GM18511 (cell line): Measurements from ENCODE around the gene GBP3.
A peak's percentile ranks its signal among the peaks of the same experiment; 100 is the strongest.
"Not testable (repeated sequence)": the region's sequence is repeated elsewhere in the genome, so short reads cannot be mapped to it uniquely, and the experiment has no call there.

Source experiments
- ATAC-seq: cut with Tn5 transposase; IDR thresholded peaks from one replicate; pipeline ENCODE4 v1.9.1; 2021; ENCODE audit warnings: mild to moderate bottlenecking, moderate library complexity; ENCODE audit not compliant: unreplicated experiment

The GBP3 gene

DNA sequence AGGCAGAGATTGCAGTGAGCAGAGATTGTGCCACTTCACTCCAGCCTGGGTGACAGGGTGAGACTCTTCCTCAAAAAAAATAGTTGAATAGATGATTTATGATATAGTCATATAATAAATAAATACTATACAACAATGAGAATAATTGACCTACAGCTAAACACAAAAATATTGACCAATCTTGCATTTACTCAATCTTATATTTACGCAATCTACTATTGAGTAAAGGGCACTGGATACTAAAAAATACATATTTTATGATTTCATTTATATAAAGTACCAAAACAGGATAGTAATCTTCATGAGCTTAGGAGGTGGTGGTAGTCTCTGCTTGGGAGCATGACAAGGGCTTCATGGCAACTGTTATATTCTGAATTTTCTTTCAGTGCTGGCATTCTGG lies 19.1 kb upstream of the GBP3 start:
- ATAC-seq, result no peak

DNA sequence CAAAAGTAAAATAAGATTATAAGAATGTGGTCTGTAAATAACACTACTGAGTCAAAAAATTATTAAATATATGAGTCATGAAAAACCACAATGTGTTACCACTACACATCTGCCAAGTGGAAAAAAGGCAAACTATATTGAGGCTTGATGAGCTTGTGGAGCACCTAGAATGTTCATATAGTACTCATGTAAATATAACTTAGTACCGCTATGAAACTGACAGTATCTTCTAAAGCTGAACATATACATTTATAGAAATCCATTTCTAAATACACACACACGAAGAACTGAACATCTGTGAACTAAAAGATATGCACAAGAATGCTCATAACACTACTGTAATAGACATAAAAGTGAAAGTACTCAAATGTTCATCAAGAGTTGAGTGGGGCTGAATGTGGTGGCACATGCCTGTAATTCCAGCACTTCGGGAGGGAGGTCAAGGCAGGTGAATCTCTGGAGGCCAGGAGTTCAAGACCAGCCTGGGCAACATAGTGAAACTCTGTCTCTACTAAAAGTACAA lies 18.5 kb upstream of the GBP3 start:
- ATAC-seq, result peak; percentile 95

DNA sequence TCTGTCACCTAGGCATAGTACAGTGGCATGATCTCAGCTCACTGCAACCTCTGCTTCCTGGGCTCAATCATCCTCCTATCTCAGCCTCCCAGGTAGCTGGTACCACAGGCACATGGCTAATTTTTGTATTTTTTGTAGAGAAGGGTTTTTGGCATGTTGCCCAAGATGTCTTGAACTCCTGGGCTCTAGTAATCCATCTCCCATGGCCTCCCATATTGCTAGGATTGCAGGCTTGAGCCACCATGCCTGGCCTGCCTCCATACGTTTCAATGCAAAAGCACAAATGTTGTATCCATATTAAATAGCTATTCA lies 17.6 kb upstream of the GBP3 start:
- ATAC-seq, result no peak

DNA sequence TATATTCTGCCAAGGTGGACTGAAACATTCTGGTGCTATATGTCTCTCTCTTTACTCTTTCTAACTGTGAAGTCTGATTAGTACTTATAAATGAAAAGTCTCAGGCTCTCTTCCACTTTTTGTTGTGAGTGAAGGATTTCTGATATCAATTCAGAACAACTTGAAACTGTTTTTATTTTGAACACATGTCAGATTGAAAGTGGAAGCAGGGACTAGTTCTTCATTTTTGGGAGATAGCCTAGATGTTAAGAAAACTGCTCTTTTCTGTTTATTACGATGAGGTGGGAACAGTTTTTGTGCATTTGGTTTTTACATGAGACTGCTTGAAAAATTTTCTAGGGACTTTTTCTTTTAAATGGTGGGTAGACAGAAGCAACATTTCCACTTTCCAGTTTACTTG lies 14.5 kb upstream of the GBP3 start:
- no peak for ATAC-seq

DNA sequence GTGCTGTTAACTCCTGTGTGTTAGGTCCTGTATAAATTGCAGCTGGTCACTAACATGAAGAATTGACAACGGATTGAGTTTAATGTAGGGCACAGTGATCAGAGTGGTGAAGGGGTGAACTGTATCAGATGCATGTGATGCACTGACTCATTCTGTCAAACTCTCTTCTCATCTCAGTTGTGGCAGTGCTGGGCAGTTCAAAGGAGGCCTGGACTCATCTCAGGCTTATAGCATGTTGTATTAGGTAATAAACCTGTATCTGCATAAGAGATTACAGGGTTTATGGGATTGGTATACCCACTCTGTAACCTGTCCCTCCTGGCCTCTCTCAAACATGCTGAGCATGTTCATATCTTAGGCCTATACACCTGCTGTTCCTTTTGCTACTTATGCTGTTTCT lies 12.4 kb upstream of the GBP3 start:
- ATAC-seq, result no peak

DNA sequence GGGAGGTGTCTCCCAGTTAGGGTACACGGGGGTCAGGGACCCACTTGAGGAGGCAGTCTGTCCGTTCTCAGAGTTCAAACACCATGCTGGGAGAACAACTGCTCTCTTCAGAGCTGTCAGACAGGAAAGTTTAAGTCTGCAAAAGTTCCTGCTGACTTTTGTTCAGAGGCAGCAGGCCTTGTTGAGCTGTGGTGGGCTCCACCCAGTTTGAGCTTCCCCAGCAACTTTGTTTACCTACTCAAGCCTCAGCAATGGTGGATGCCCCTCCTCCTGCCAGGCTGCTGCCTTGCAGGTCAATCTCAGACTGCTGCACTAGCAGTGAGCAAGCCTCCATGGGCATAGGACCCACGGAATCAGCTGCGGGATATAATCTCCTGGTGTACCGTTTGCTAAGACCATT lies 11.3 kb upstream of the GBP3 start:
- not testable (repeated sequence) for ATAC-seq

DNA sequence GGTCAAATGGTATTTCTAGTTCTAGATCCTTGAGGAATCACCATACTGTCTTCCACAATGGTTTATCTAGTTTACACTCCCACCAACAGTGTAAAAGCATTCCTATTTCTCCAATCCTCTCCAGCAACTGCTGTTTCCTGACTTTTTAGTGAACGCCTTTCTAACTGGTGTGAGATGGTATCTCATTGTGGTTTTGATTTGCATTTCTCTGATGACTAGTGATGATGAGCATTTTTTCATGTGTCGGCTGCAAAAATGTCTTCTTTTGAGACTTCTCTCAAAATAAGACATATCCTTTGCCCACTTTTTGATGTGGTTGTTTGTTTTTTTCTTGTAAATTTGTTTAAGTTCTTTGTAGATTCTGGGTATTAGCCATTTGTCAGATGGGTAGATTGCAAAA lies 6.4 kb upstream of the GBP3 start:
- ATAC-seq, result not testable (repeated sequence)

DNA sequence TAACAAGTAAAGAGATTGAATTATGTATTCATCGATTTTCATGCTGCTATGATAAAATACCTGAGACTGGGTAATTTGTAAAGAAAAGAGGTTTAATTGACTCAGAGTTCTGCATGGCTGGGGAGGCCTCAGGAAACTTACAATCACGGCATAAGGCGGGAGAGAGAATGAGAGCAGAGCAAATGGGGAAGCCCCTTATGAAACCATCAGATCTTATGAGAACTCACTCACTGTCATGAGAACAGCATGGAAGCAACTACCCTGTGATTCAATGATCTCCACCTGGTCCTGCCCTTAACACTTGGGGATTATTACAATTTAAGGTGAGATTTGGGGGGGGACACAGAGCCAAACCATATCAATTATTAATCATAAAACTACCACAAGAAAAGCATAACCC lies 3.3 kb upstream of the GBP3 start:
- ATAC-seq, result no peak

DNA sequence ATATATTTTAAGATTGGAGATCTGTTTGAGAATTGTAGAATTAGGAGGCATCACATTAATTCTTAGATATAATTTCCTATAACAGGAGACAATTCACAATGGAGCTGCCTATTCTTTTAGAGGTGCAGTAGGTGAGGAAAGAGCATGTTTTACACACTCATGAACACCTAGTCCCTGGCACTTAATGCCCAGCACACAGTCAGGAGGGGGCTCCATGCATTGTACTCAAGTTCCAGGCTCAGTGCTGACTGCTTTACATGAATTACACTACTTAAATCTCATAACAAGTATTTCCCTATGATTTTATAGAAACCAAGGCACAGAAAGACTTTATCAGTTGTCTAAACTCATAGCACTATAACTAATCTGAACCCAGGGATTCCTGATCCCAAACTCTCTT lies 360 bp upstream of the GBP3 start:
- ATAC-seq, result peak; percentile 27

DNA sequence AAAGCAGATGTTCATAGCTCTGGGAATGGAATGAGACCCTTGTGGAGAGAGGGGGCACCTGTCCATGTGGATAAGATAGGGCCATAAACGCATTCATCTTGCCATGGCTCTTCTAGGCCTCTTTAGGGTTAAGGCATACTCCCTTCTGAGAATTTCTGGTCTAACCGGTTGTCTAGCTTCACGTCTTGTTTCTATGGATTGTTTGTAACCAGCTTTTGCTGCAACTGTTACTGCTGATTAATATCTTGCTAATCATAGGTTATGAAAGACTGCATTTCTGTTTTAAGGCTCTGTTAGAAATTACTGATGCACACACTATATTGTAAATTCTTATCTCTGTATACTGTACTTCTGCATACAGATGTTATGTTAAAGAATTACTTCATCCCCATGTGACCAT lies 4.3 kb downstream of the GBP3 start:
- ATAC-seq, result not testable (repeated sequence)

DNA sequence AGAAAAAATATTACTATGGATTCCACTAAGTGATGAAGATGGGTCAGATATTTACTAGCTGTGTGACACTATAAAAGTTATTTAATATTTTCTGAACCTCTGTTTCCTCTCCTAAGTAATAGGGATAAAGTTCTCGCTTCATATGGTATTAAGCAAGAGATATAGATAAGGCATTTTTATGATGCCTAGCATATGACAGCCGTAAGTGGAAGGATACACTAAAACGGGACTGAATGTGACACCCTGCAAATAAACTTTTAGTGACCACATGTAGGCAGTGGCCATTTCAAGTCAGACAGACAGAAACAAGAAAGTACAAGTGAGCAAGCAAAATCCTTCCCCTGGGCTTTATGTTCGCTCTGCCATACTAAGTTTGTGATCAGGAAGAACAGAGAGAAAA lies 14.2 kb downstream of the GBP3 start:
- no peak for ATAC-seq

DNA sequence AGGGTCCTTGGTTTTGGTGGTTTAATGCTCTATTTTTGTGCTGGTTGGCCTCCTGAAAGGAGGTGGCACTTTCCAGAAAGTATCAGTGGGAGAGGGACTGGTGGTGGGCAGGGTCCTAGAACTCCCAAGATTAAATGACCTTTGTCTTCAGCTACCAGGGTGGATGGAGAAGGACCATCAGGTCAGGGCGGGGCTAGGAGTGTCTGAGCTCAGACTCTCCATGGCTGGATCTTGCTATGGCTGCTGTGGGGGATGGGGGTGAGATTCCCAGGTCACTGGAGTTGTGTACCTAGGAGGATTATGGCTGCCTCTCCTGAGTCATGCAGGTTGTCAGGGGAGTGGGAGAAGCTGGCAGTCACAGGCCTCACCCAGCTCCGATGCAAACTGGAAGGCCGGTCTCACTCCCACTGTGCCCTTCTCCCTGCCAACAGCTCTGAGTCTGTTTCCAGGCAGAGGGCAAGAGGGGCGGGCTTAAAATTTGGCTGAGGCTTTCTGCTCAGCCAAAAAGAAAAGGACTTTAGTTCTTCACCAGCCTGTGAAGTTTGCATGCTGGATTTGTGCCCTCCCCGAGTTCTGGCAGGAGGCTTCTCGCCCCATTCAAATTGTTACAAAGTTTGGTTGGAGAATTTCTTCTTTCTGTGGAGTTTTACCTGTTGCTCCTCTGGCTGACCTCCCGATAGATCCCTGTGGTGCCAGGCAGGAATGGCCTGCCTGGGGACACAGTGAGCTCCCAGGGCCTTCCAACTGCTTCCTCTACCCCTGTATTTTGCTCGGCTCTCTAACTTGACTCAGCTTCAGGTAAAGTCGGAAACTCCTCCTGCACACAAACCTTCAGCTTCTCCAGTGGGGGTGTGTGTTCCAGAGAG lies 17.1 kb downstream of the GBP3 start:
- no peak for ATAC-seq

DNA sequence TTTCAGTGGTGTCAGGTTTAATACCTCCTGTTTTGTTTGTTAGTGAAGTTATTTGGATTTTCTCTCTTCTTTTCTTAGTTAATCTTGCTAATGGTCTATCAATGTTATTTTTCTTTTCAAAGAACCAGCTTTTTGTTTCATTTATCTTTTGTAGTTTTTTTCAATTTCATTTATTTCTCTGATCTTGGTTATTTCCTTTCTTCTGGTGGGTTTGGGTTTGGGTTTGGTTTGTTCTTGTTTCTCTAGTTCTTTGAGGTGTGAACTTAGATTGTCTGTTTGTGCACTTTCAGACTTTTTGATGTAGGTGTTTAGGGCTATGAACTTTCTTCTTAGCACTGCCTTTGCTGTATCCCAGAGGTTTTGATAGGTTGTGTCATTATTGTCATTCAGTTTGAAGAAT lies 20.5 kb downstream of the GBP3 start:
- not testable (repeated sequence) for ATAC-seq

DNA sequence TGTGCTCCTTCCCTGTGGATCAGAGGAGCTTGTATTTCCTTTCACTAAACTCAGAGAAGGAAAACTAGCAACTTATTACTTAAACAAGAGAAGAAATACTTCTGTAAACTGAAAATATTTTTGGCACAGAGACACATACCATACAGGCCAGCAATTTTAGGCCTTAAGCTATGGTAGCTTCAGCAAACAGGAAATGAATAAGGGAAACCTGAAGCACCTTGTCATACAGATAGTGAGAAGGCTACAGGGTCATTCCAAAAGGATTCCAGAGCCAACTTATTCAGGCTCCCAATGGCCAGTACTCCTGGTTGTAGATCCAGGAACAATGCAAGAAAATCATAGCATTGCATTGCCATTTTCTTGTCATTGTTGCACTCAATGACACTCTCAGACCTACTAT lies 21.2 kb downstream of the GBP3 start:
- no peak for ATAC-seq

DNA sequence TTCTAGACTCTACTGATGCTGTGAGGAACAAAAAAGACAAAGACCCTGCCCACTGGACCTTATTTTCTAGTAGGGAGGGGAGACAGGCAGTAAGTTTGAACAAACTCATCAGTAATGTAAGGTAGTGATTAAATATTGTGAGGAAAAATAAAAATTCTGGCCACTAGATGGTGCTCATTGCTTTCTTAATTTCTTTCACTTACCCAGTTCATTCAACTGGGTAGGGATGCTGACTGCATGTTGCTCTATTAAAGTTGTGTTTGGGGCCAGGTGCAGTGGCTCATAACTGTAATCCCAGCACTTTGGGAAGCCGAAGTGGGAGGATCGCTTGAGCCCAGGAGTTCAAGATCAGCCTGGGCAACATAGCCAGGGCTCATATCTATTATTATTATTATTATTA lies 23.9 kb downstream of the GBP3 start:
- ATAC-seq, result peak; percentile 92

DNA sequence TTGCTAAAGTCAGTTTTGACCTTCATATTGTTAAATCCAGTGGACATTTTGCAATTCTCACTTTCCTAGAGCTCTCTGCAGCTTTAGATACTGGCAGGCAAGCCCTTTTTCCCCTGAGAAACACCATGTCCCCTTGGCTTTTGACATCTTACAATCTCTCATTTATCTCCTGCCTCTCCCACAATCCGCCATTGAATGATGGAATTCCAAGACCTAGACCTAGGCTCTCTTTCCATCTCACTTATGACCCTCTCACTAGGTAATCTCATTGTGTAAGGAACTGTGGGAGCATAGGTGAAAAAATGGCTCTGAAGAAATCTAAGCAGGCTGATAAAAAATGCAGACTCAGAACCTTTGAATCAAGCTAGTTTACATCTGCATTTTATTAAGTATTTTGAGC lies 32.2 kb downstream of the GBP3 start:
- no peak for ATAC-seq

DNA sequence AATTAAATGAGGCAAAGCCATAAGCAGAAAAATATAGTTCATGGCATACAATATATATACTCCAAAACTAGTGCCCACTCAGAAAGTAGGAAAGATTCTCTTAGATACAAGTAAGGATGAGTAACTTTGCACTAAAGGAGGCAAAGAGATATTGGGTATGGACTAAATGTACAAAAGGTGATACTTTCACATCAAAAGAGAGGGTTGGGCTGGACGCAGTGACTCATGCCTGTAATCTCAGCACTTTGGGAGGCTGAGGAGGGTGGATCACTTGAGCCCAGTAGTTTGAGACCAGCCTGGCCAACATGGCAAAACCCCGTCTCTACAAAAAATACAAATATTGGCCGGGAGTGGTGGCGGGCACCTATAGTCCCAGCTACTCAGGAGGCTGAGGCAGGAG lies 37.0 kb downstream of the GBP3 start:
- no peak for ATAC-seq

DNA sequence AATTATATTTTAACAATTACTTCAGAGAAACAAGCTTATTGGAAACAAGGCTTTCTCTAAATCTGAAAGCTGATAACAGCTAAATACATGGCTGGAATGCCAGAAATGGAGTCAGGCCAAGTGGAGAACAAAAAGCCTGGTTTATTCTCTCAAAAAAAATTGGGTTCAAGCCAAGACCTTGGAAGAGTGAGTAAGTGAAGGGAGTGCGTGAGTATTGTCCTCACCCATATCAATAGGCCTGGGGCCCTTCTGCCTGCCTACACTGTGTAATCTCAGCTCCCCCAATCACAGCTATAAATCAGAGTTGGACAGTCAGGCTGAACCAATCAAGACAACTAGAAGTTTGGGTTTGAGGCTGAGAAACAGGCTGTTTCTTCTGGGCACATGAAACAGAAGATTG lies 37.6 kb downstream of the GBP3 start:
- ATAC-seq, result no peak

DNA sequence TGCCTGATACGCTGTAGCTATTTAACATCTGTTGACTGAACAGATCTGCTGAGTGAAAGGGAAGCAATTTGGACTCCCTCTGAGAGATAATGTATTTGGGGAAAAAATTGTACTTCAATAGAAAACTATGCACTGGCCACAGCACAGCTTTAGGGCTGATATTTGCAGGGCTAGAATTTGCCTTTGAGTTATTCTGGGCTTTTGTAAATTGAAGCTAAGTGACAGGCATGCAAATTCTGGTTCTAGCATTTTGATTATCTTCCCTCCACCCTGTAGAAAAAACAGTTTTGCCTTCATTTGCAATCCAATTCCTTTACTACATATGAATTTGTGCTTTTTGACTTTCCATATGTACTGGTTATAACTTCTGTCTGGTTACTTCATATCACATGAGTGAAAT lies 38.1 kb downstream of the GBP3 start:
- peak; percentile 33 for ATAC-seq

DNA sequence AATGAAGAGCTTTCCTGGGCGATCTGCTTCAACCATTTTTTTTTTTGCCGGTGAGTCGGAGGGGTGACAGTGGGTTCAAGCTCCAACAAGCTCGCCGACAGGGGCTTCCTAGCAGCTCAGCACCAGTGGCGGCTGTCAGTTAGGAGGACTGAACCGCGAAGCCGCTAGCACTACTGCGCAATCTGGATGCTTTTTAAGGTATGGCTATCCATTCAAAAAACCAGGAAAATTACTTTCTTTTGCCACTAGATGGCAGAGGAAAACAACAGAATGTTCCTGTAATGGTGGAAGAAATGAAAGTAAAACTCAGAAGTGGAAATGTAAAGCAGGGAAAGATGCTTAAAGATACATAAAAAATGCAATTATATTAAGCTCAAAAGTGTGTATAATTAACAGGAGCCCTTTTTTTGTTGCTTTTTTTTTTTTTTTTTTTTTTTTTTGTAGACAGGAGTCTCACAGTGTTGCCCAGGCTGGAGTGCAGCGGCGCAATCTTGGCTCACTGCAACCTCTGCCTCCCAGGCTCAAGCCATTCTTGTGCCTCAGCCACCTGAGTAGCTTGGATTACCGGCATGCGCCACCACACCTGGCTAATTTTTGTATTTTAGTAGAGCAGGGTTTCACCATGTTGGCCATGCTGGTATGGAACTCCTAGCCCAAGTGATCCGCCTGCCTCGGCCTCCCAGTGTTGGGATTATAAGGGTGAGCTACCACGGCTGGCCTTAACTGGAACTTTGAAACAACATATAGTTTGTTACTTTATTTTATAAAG lies 38.7 kb downstream of the GBP3 start:
- peak; percentile 60 for ATAC-seq

DNA sequence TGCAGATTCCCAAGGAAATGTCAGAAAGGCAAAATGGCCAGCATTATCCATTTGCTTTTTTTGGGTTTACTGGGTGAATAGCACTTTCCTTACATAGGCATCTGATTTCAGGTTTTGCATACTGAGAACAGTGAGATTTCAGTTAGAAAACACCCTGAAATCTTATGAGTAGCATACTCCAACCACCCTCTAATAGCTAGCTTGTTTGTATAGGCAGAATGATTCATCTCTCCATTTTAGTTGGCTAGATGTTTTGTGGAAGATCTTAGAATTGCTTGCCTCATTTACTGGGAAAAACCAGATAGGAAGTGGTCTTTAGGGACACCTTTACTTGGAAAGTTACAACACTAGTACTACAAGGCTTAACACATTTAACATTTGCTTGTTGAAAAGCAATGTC lies 40.6 kb downstream of the GBP3 start:
- no peak for ATAC-seq

DNA sequence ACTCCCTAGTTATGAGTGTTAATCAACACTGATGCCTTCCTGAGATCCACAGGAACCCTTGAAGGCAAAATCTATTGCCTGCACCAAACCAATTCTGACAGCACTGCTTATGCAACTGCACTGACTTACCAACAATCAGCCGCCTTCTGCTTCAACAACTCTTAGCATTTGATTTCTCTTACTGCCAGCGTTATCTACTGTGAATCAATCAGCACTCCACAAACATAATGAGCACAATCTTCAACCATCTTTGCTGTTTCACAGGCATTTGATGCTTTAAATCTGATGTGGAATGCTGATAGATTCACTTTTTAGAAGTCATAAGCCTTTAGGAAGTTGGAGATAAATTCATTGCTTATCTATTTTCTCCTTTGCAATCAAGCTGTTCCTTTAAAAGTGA lies 41.2 kb downstream of the GBP3 start:
- not testable (repeated sequence) for ATAC-seq
